Activated naive CD4-positive, alpha-beta T cell treated with anti-CD3 and anti-CD28 coated beads, Interleukin-2, amount 10 ng/mL, durations not matched to agents 7 days and 5 days (primary cell): Measurements from ENCODE around the gene KLHL4.
"Not testable (repeated sequence)": the region's sequence is repeated elsewhere in the genome, so short reads cannot be mapped to it uniquely, and the experiment has no call there.

ENCODE experiments used
- CTCF ChIA-PET: fragments of 350-600 bp; sonication (Branson Sonifier 250); formaldehyde crosslinking; loops from one replicate; lab custom pipeline; 2021; ENCODE audit warnings: antibody characterized with exemption; lab: Charles Lee
- DNase-seq: peaks from one replicate; pipeline ENCODE4 v3.0.0-alpha.2; 2020
- H3K27ac Mint-ChIP-seq: one replicate; pipeline ENCODE4 v1.8.0; 2021; ENCODE audit warnings: mild to moderate bottlenecking, moderate library complexity, mixed read lengths
- H3K27me3 Mint-ChIP-seq: one replicate; pipeline ENCODE4 v1.8.0; 2021; ENCODE audit warnings: mild to moderate bottlenecking, mixed read lengths
- H3K36me3 Mint-ChIP-seq: one replicate; pipeline ENCODE4 v1.8.0; 2021; ENCODE audit warnings: mixed read lengths
- H3K4me1 Mint-ChIP-seq: one replicate; pipeline ENCODE4 v1.8.0; 2021; ENCODE audit warnings: mixed read lengths
- H3K4me3 Mint-ChIP-seq: one replicate; pipeline ENCODE4 v1.8.0; 2021; ENCODE audit warnings: mild to moderate bottlenecking, moderate library complexity, mixed read lengths
- H3K9me3 Mint-ChIP-seq: one replicate; pipeline ENCODE4 v1.8.0; 2021; ENCODE audit warnings: mixed read lengths

The KLHL4 gene

GRCh38 chrX:87697409-87697808, 179.8 kb downstream of the KLHL4 start:
- H3K4me1 Mint-ChIP-seq = no peaks in the 10 kb centered on the region
- H3K4me3 Mint-ChIP-seq = no peak overlapping the region
- H3K27me3 Mint-ChIP-seq = no peaks in the 10 kb centered on the region
- CTCF ChIA-PET = no interaction called here
- no peaks in the 10 kb centered on the region for H3K36me3 Mint-ChIP-seq
- no peaks in the 10 kb centered on the region for H3K9me3 Mint-ChIP-seq
- no peak for DNase-seq
- no peak overlapping the region for H3K27ac Mint-ChIP-seq

GRCh38 chrX:87702795-87703194, 185.2 kb downstream of the KLHL4 start:
- no peaks in the 10 kb centered on the region for H3K36me3 Mint-ChIP-seq
- no peak overlapping the region for H3K4me3 Mint-ChIP-seq
- peaks cover 6% of the 10 kb centered on the region for H3K9me3 Mint-ChIP-seq
- H3K27ac Mint-ChIP-seq = no peak overlapping the region
- no peaks in the 10 kb centered on the region for H3K4me1 Mint-ChIP-seq
- CTCF ChIA-PET = no interaction called here
- H3K27me3 Mint-ChIP-seq = no peaks in the 10 kb centered on the region
- no peak for DNase-seq

- H3K27ac Mint-ChIP-seq, H3K27me3 Mint-ChIP-seq, H3K36me3 Mint-ChIP-seq, CTCF ChIA-PET, H3K4me3 Mint-ChIP-seq, H3K9me3 Mint-ChIP-seq, DNase-seq, H3K4me1 Mint-ChIP-seq: not testable (repeated sequence)
These were observed 185.9 kb downstream of the KLHL4 start for GRCh38 chrX:87703469-87703868.

- CTCF ChIA-PET = no interaction called here
- H3K4me3 Mint-ChIP-seq = no peak overlapping the region
- no peaks in the 10 kb centered on the region for H3K4me1 Mint-ChIP-seq
- no peaks in the 10 kb centered on the region for H3K36me3 Mint-ChIP-seq
- peaks cover 14% of the 10 kb centered on the region for H3K9me3 Mint-ChIP-seq
- no peak for DNase-seq
- no peaks in the 10 kb centered on the region for H3K27me3 Mint-ChIP-seq
- H3K27ac Mint-ChIP-seq = no peak overlapping the region
These were observed 188.5 kb downstream of the KLHL4 start for GRCh38 chrX:87706134-87706533.

- DNase-seq = no peak
- H3K4me3 Mint-ChIP-seq = no peak overlapping the region
- H3K27ac Mint-ChIP-seq = no peak overlapping the region
- H3K27me3 Mint-ChIP-seq = no peaks in the 10 kb centered on the region
- CTCF ChIA-PET = no interaction called here
- no peaks in the 10 kb centered on the region for H3K4me1 Mint-ChIP-seq
- peaks cover 14% of the 10 kb centered on the region for H3K9me3 Mint-ChIP-seq
- no peaks in the 10 kb centered on the region for H3K36me3 Mint-ChIP-seq
These were observed 193.0 kb downstream of the KLHL4 start for GRCh38 chrX:87710580-87710979.
